ENCODE results near the gene MRPL46.

DNA sequence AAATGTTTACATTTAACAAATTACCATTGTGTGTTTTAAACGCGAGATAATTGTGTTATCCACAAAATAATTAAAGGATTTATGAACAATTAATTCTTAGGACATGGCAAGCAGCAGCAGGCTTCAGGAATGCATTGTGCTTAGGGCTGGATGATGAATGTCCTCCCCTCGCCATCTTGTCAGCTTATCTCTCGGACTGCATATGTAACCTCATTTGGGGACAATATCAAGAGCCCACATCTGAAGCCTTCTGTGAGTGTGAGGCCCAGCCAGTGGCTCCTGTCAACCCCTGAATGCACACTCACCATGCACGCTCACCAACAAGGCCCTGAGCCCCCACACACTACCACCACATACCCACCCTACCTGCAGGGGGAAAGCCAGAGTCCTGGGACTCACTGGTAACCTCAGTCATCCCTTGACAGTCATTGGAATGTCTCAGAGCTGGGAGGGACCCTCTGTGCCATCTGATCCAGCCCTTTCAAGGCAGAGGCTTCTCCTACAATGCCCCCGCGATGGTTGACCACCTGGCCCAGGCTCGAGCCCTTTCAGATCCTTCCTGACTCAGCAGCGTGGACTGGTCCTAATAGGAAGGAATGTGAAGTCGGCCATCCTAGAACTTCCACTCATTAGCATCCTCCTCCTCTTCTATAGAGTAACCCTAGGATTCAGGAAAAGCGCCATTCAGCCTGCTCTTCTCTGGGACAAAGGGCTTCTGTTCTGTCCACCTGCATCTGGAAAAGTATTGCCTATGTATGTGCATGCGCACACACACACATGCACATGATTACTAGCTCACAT lies 38.2 kb downstream of the MRPL46 start:
- TF ChIP-seq GATA2 (IDR thresholded peaks at IDR 0.05; ENCODE audit: low read depth, low read length): peak; percentile 99
- TF ChIP-seq GATA3 (IDR thresholded peaks at IDR 0.05; ENCODE audit: low read depth, low read length): peak; percentile 96

Measured in SH-SY5Y (cell line).